ENCODE measurements around the gene KIAA1328. TPM values are rescaled to one million over a fixed set of nuclear protein-coding genes. Genes with fewer than 3 reads are reported as not detected.
"Not testable (repeated sequence)": the region's sequence is repeated elsewhere in the genome, so short reads cannot be mapped to it uniquely, and the experiment has no call there.

Gene KIAA1328
- total RNA-seq, 1 experiment from 2014 or later: 2.5 TPM

DNA sequence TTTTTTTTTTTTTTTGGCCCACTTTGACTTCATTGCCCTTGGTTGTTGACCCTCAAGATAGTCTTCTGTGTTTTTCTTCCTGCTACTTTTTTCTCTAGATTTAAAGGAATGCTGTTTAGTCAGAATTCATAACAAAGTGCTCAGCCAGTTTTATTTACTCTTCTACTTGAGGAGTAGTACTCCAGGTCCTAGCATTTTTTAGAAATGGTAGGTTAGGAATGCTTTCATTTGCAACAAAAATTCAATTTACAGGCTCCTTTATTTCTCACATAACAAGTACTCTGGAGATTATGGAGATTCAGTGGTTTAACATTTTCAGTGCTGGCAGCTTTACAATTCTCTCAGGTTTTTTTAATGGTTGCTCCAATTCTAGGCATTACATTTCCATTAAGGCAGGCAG, 58.2 kb downstream of the KIAA1328 start:
- no peak for DNase-seq (ENCODE audit: low spot score)

DNA sequence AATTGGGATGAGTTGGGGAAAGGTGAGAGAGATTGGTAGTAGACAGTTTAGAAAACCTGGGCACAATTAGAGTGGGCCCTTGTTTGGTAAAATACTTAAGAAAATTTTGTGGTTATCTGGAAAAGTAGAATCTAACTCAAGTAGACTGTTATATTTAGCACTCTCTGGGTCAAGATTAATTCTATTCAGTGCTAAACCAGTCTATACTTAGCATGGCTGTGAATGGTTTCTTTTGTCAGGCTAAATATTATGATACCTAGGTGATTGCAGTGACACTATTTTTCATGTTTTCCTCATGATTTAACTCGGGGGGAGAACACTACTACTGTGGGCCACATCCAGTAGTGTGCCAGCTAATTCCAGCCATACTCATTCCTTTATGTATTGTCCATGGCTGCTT, 58.9 kb downstream of the KIAA1328 start:
- no peak for DNase-seq (ENCODE audit: low spot score)

DNA sequence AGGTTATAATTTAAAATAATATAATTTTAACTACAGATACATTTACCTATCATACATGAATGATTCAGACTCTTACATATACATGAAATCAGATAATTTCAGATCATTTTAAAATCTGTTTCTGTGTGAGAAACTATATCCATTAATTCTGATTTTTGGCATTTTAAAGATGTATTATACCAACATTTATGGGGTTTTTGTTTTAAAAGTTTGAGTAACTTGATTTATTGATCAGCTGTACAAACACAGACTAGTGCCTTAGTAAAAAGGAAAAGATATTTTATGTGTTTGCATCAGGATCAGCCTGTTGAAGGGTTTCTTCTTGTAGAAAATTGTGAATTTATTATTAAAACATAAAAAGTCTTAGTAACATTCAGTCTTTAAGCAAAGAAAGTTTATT, 59.9 kb downstream of the KIAA1328 start:
- DNase-seq (ENCODE audit: low spot score): no peak

DNA sequence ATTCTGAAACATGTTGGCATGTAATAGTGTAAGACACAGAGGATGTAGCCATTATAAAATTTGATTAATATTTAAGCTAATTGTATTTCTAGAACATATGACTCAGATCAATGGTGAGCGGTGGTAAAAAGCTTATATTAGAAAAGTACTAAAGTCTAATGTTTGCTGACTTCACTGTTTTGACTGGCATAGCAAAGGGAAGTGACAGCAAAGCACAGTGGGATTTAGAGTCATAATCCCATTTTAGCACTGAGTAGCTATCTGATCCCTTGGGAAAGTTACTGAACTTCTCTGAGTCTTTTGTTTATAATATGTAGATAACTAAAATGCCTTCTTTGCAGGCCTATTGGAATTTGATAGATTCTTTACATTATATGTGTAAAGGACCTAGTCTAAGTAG, 60.4 kb downstream of the KIAA1328 start:
- no peak for DNase-seq (ENCODE audit: low spot score)

DNA sequence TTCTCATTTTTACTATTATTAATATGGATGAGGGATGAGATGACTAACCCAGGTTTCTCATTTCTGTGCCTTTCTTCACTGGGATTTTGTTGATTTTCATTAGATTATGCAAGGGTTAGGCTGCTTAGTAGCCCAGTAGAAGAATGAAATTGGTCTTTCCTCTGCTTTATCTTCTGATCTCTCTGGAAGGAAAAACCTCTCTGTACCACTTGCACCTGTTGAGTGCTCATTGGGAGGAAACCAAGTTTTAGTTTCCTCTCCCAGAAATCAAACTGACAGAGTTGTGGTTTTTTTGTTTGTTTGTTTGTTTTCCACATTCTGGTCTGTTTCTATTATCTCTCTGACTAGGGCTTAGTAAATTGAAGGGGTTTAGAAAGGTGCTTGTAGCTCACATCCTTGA, 60.8 kb downstream of the KIAA1328 start:
- DNase-seq (ENCODE audit: low spot score): no peak

DNA sequence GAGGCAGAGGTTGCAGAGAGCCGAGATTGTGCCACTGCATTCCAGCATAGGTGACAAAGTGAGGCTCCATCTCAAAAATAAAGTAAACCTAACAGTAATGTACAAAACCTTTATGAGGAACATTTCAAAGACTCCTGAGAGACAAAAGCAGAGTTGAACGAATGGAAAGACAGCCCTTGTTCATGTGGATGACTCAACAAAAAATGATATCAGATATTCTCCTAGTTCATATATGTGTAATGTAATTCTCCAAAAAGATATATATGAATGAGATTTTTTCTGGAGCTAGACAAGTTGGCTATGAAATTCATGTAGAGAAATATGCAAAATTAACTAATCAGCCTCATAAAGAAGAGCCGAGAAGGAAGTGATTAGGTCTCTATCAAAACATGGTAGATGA, 61.7 kb downstream of the KIAA1328 start:
- no peak for DNase-seq (ENCODE audit: low spot score)

GRCh38 chr18:36893227-36893626, 64.3 kb downstream of the KIAA1328 start:
- DNase-seq (ENCODE audit: low spot score): no peak

- no peak for DNase-seq (ENCODE audit: low spot score)
Observed at GRCh38 chr18:36895606-36896005, 66.7 kb downstream of the KIAA1328 start.

GRCh38 chr18:36897253-36897652, 68.3 kb downstream of the KIAA1328 start:
- no peak for DNase-seq (ENCODE audit: low spot score)

- peak; percentile 13 for DNase-seq (ENCODE audit: low spot score)
Observed at GRCh38 chr18:36899289-36899688, 70.4 kb downstream of the KIAA1328 start.

- DNase-seq (ENCODE audit: low spot score): no peak
Observed at GRCh38 chr18:36900466-36900865, 71.5 kb downstream of the KIAA1328 start.

GRCh38 chr18:36901277-36901701, 72.4 kb downstream of the KIAA1328 start:
- no peak for DNase-seq (ENCODE audit: low spot score)

DNA sequence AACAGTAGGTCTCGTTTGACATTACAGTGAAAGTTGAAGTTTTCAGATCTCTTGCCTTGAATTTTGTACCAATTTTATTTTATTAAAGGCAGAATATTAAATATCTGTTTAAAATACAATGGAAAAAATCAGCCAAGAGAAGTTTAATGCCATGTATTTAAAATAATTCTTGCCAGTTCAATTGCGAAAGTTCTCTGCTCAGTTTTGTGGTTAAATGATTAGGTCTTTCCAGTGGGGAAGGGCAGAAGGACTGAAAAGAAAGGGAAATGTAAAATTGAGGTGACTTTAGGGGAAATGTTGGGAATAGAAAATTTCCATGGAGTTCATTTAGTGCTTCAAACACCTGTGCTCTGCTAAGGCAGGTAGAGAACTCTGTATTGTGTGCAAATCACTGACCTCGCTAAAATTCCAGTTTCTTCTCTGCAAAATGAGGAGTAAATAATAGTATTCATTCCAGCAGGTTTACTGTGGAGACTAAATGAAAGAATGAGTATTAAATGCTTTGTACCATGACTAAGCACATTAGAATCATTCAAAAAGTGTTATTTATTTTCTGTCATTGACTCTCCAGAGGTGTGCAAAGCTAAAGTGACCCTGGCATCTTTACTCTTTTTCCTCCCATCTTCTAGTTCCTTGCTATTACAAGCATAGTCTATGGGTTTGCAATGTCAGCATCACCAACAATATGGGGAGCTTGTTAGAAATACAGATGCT, 74.4 kb downstream of the KIAA1328 start:
- no peak for DNase-seq (ENCODE audit: low spot score)

- no peak for DNase-seq (ENCODE audit: low spot score)
Observed at GRCh38 chr18:36905571-36905970, 76.6 kb downstream of the KIAA1328 start.

GRCh38 chr18:36909282-36909681, 80.4 kb downstream of the KIAA1328 start:
- not testable (repeated sequence) for DNase-seq (ENCODE audit: low spot score)

GRCh38 chr18:36912887-36913286, 84.0 kb downstream of the KIAA1328 start:
- no peak for DNase-seq (ENCODE audit: low spot score)

GRCh38 chr18:36917907-36918306, 89.0 kb downstream of the KIAA1328 start:
- DNase-seq (ENCODE audit: low spot score): no peak

DNA sequence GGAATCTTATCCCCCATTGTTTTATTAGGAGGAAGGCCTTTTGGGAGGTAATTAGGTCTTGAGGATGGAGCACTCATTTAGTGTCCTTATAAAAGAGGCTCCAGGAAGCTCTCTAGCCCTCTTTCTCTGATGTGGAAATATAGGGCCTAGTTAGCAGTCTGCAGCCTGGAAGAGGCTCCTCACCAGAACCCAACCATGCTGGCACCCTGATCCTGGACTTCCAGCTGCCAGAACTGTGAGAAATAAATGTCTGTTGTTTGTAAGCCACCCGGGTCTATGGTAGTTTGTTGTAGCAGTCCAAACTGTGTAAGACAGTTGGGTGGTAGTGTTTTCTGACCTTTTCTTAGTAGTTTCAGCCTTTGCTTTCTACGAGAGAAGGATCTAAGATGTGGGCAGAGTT, 100.7 kb downstream of the KIAA1328 start:
- DNase-seq (ENCODE audit: low spot score): no peak

- no peak for DNase-seq (ENCODE audit: low spot score)
Observed at GRCh38 chr18:36931106-36931505, 102.2 kb downstream of the KIAA1328 start.

DNA sequence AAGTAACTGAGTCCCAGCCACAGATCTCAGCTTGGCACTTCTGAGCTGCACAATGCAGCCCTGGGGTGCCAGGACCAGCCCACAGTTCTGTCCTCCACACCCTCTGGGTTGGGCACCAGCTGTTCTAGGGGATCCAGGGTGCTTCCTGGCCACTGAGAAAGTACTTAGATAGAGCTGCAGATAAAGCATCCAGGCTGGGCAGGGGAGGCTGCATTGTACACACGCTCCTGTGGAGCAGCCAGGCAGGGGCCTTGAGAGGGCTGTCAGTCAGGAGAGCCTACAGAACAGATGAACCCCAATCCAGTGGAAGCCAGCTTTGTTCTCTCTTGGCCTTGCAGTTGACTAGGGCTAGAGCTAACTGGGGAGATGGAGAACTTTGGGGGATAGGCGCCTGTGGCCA, 104.6 kb downstream of the KIAA1328 start:
- no peak for DNase-seq (ENCODE audit: low spot score)

DNA sequence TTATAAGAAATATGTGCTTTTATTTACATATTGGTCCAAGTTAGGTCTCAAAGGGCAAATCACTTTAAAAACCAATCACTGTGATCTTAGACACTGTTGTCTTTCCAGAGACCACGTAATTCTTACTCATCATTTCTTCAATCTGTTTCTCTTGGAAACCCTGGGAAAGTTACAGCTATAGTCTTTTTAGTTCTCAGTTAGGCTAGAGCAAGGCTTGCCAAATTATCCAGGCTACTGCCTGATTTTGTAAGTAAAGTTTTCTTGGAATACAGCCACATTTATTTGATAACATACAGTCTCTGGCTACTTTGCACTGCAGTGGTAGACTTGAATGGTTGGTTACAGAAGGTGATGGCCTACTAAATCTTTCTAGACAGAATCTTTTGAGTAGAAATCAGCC, 106.0 kb downstream of the KIAA1328 start:
- DNase-seq (ENCODE audit: low spot score): no peak

- peak; percentile 28 for DNase-seq (ENCODE audit: low spot score)
Observed at GRCh38 chr18:36942264-36942663, 113.3 kb downstream of the KIAA1328 start.

GRCh38 chr18:36947820-36948348, 119.0 kb downstream of the KIAA1328 start:
- DNase-seq (ENCODE audit: low spot score): no peak

- no peak for DNase-seq (ENCODE audit: low spot score)
Observed at GRCh38 chr18:36950282-36950681, 121.4 kb downstream of the KIAA1328 start.

Measured in H4 (cell line).